ENCODE data around the gene MX1.

- TF ChIP-seq, protein P1, sequence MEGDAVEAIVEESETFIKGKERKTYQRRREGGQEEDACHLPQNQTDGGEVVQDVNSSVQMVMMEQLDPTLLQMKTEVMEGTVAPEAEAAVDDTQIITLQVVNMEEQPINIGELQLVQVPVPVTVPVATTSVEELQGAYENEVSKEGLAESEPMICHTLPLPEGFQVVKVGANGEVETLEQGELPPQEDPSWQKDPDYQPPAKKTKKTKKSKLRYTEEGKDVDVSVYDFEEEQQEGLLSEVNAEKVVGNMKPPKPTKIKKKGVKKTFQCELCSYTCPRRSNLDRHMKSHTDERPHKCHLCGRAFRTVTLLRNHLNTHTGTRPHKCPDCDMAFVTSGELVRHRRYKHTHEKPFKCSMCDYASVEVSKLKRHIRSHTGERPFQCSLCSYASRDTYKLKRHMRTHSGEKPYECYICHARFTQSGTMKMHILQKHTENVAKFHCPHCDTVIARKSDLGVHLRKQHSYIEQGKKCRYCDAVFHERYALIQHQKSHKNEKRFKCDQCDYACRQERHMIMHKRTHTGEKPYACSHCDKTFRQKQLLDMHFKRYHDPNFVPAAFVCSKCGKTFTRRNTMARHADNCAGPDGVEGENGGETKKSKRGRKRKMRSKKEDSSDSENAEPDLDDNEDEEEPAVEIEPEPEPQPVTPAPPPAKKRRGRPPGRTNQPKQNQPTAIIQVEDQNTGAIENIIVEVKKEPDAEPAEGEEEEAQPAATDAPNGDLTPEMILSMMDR (IDR thresholded peaks at IDR 0.05; ENCODE audit: insufficient read depth, low read length), result no peak
- TF ChIP-seq, protein P2, sequence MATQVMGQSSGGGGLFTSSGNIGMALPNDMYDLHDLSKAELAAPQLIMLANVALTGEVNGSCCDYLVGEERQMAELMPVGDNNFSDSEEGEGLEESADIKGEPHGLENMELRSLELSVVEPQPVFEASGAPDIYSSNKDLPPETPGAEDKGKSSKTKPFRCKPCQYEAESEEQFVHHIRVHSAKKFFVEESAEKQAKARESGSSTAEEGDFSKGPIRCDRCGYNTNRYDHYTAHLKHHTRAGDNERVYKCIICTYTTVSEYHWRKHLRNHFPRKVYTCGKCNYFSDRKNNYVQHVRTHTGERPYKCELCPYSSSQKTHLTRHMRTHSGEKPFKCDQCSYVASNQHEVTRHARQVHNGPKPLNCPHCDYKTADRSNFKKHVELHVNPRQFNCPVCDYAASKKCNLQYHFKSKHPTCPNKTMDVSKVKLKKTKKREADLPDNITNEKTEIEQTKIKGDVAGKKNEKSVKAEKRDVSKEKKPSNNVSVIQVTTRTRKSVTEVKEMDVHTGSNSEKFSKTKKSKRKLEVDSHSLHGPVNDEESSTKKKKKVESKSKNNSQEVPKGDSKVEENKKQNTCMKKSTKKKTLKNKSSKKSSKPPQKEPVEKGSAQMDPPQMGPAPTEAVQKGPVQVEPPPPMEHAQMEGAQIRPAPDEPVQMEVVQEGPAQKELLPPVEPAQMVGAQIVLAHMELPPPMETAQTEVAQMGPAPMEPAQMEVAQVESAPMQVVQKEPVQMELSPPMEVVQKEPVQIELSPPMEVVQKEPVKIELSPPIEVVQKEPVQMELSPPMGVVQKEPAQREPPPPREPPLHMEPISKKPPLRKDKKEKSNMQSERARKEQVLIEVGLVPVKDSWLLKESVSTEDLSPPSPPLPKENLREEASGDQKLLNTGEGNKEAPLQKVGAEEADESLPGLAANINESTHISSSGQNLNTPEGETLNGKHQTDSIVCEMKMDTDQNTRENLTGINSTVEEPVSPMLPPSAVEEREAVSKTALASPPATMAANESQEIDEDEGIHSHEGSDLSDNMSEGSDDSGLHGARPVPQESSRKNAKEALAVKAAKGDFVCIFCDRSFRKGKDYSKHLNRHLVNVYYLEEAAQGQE (IDR thresholded peaks at IDR 0.05; ENCODE audit: insufficient replicate concordance, low read depth), result no peak
- TF ChIP-seq POLR2AphosphoS5 (IDR thresholded peaks at IDR 0.05; ENCODE audit: low read depth) (no peak), GABPA (IDR thresholded peaks at IDR 0.05; ENCODE audit: low read depth) (no peak)
These were observed 65.4 kb downstream of the MX1 start for GRCh38 chr21:41491412-41491811.
